GM12874 (cell line): Measurements from ENCODE around the gene DNAH10.

ENCODE experiments used
- CTCF ChIP-seq: IDR thresholded peaks from 2 replicates; pipeline ENCODE4 v1.5.1; 2011; ENCODE audit warnings: low read depth, mild to moderate bottlenecking, control low read depth, low read length, moderate library complexity; ENCODE audit not compliant: insufficient read depth

The DNAH10 gene

GRCh38 chr12:123972457-123973401 lies 210.6 kb downstream of the DNAH10 start, which contains the start of the genes CCDC92 and ZNF664:
CCDC92 (minus strand) TSS chr12:123972831; CDS start chr12:123944305, 28,526 bp downstream.
ZNF664 (plus strand) TSS chr12:123973215; CDS start chr12:124012145, 38,930 bp downstream.
- TF ChIP-seq CTCF: peak; percentile 20; the same call in 1 of the 2 replicates

DNA sequence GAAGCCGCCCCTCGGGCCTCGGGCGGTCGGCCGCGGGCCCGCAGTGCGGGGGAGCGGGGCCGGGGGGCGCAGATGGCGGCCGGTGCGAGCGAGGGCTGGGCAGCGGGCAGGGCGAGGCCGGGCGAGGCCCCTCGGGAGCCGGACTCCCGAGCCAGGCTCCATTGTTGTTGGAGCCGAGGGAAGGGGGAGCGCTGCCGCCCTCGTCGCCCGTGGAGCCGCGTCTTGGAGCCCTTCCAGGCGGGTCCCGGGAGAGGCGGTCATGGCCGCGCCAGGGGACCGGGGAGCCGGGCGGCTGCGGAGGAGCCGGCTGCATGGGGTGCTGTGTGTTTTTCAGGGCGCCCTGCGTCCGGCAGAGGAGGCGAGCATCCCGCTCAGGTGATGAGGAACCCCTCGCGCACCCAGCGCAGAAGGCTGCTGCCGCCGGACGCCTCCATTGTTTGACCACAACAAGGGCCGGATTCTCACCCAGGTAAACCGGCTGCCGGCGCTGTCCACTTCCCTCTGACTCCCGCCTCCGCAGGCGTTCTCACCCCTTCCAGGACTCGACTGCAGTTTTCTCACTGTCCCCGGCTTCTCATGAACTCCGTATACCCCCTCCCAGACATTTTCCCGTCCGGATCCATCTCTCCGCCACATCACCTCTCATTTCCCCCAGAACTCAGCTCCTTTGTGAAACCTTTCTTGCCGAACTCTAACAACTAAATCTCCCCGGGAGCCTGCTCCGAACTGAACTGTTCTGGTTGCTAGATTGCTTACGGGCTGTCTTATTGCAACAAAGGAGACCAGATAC lies 211.6 kb downstream of the DNAH10 start:
- TF ChIP-seq CTCF: no peak

GRCh38 chr12:123976227-123976826 lies 214.2 kb downstream of the DNAH10 start:
- TF ChIP-seq CTCF: no peak

DNA sequence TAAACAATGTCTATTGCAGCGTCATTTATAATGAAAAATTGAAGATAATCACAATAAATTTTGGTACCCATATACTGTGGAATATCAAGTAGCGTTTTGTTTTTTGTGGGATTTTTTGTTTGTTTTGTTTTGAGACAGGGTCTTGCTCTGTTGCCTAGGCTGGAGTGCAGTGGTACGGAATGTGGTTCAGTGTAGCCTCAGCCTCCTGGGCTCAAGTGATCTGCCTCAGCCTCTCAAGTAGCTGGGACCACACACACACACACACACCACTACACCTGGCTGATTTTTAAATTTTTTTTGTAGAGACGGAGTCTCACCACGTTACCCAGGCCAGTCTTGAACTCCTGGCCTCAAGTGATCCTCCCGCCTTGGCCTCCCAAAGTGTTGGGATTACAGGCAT lies 217.5 kb downstream of the DNAH10 start:
- no peak for TF ChIP-seq CTCF

- TF ChIP-seq CTCF: no peak
Observed at GRCh38 chr12:123982269-123982668, 220.2 kb downstream of the DNAH10 start.

GRCh38 chr12:123983822-123984485 lies 221.9 kb downstream of the DNAH10 start:
- TF ChIP-seq CTCF: peak; percentile 58
